ENCODE measurements around the gene PHAF1.

PHAF1 gene

DNA sequence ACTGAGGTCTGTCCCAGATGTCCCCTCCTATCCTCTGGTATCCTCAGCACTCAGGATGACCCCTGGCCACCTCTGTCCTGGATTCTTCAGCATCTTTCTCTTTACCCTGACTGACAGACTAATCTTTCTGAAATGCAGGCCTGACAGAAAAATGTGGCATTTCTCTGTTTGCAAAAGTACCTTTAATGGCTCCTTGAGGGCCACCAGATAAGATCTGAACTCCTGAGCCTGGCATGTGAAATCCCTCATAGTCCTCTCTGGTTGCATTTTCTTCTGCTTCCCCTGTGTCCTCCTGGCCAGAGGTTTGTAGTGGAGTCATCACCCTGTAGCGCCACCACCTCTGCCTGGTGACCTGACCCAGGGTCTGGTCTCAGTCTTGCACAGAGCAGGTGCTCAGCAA, 87.1 kb downstream of the PHAF1 start:
- no peak for DNase-seq (ENCODE audit: low spot score)

- no peak for DNase-seq (ENCODE audit: low spot score)
Observed at GRCh38 chr16:67197704-67198103, 88.0 kb downstream of the PHAF1 start.

Data from AG20443 (cell line).